Prostate gland (tissue), 2 donors: Measurements from ENCODE around the gene RBM19. TPM values are rescaled to one million over a fixed set of nuclear protein-coding genes. Genes with fewer than 3 reads are reported as not detected.

Experiments used
- DNase-seq: peaks from one replicate; pipeline ENCODE4 v3.0.0-alpha.2; 2019; ENCODE audit warnings: low spot score
- H3K27ac ChIP-seq, 2 donors: fragments of 200-600 bp; sonication (generic); 2 replicates each; pipeline ENCODE4 v1.5.1; 2017 to 2019
- H3K27me3 ChIP-seq: fragments of 200-600 bp; sonication (generic); replicated peaks from 2 replicates; pipeline ENCODE4 v1.5.1; 2019; ENCODE audit not compliant: insufficient read depth
- H3K36me3 ChIP-seq, 2 donors: fragments of 200-600 bp; sonication (generic); 1 replicate in 1 of 2; 2 replicates in 1 of 2; pipeline versions ENCODE4 v1.5.1 to v1.8.1; 2017 to 2019
- H3K4me1 ChIP-seq: fragments of 200-600 bp; sonication (generic); replicated peaks from 2 replicates; pipeline ENCODE4 v1.5.1; 2019
- H3K4me3 ChIP-seq, 2 donors: fragments of 200-600 bp; sonication (generic); 2 replicates each; pipeline ENCODE4 v1.5.1; 2017 to 2019
- H3K9me3 ChIP-seq: fragments of 200-600 bp; sonication (generic); 2 replicates; pipeline ENCODE4 v1.5.1; 2017
- POLR2A ChIP-seq: fragments of 450-650 bp; IDR thresholded peaks from one replicate; pipeline ENCODE4 v1.6.1; 2016; ENCODE audit warnings: antibody characterized with exemption, mild to moderate bottlenecking
- POLR2AphosphoS5 ChIP-seq: sonication (generic); formaldehyde crosslinking; IDR thresholded peaks from one replicate; pipeline ENCODE4 v1.6.1; 2017; ENCODE audit warnings: antibody characterized with exemption
- WGBS: methylation state at CpG from one replicate; pipeline ENCODE4 v1.1.5; 2018; 5-methylcytosine and 5-hydroxymethylcytosine counted together
- intact Hi-C: fragments of 100-400 bp; cut with DNase I; formaldehyde crosslinking; loops from one replicate; pipeline ENCODE4 v1.14.2; 2022
- total RNA-seq, 2 donors: library from RNA; depleted of rRNA; stranded (reverse); fragments of >200 nt; gene quantifications; one replicate each; pipeline ENCODE4 v1.1.0, GENCODE V29; 2016
- TF ChIP-seq, protein P1 (sequence below), 4 experiments: fragments of 200-600 bp in 2 of 4; fragments of 450-650 bp in 2 of 4; sonication (generic) in 2 of 4; IDR thresholded peaks; 1 replicate in 3 of 4; 2 replicates in 1 of 4; pipeline ENCODE4 v1.5.1; 2016 to 2019; ENCODE audit warnings: antibody characterized with exemption in 4 of 4, mild to moderate bottlenecking in 2 of 4, moderate library complexity in 2 of 4

Gene RBM19
- total RNA-seq, 2 donors from 2014 or later: 27.2 to 49.9 TPM

DNA sequence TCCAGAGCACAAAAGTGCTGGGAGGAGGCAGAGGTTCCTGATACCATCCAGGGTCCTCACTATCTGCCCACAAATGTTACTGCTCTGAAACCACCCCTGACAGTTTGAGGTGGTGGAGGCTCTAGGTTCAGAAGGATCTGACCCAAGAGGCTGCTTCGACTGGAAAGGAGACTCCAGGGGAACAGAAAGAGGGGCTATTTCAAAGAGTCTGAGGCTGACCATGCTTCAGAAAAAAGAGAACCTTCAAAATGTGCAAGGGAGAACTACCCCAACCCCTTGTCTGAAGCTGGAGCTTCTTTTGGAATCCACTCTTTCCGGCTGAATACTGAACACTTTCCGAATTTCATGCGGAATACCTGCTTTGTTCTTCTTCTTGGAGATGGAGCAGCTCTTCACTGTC is 41.8 kb downstream of the RBM19 start:
- Histone ChIP-seq H3K4me3 (no peak overlapping the region), H3K4me1 (no peaks in the 10 kb centered on the region)
- WGBS: 81% methylated on average over 4 of the region's 4 CpGs

DNA sequence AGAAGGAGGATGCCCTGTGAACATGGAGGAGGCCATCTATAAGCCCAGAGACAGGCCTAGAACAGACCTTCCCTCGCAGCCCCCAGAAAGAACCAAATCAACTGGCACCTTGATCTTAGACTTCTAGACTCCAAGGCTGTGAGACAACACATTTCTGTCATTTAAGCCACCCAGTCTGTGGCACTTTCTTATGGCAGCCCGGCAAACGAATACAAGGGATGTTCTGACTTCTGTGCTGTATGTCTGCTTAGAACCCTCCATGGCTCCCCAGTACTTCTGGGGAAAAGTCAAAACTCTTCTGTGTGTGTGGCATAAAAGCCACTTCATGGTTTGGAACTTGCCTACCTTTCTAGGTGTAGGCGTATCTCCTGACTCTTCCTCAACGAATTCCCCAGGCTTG is 42.9 kb downstream of the RBM19 start:
- TF ChIP-seq, protein P1, sequence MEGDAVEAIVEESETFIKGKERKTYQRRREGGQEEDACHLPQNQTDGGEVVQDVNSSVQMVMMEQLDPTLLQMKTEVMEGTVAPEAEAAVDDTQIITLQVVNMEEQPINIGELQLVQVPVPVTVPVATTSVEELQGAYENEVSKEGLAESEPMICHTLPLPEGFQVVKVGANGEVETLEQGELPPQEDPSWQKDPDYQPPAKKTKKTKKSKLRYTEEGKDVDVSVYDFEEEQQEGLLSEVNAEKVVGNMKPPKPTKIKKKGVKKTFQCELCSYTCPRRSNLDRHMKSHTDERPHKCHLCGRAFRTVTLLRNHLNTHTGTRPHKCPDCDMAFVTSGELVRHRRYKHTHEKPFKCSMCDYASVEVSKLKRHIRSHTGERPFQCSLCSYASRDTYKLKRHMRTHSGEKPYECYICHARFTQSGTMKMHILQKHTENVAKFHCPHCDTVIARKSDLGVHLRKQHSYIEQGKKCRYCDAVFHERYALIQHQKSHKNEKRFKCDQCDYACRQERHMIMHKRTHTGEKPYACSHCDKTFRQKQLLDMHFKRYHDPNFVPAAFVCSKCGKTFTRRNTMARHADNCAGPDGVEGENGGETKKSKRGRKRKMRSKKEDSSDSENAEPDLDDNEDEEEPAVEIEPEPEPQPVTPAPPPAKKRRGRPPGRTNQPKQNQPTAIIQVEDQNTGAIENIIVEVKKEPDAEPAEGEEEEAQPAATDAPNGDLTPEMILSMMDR (IDR thresholded peaks at IDR 0.05): no peak
- TF ChIP-seq POLR2AphosphoS5: no peak
- TF ChIP-seq POLR2A: no peak

More for the DNA sequence above, 41.8 kb downstream of the RBM19 start:
- TF ChIP-seq POLR2AphosphoS5: no peak
- no peak for TF ChIP-seq POLR2A
- TF ChIP-seq, protein P1 (IDR thresholded peaks at IDR 0.05): no peak
- no peak for DNase-seq
- intact Hi-C loops: no loop called here
- Histone ChIP-seq H3K27me3 (no peaks in the 10 kb centered on the region), H3K27ac (no peak overlapping the region), H3K9me3 (no peaks in the 10 kb centered on the region), H3K36me3 (peaks cover 0 to 14% of the 10 kb centered on the region in 2 donors)

GRCh38 chr12:113921430-113921829 is 44.7 kb downstream of the RBM19 start:
- no peak for DNase-seq
- intact Hi-C loops: no loop called here
- Histone ChIP-seq H3K36me3 (peaks cover 0 to 14% of the 10 kb centered on the region in 2 donors), H3K9me3 (no peaks in the 10 kb centered on the region), H3K4me1 (no peaks in the 10 kb centered on the region), H3K27me3 (no peaks in the 10 kb centered on the region), H3K27ac (no peak overlapping the region), H3K4me3 (no peak overlapping the region)
- TF ChIP-seq POLR2A (no peak), POLR2AphosphoS5 (no peak)
- TF ChIP-seq, protein P1 (IDR thresholded peaks at IDR 0.05): no peak
- 72% methylated on average over 3 of the region's 3 CpGs for WGBS

More for the DNA sequence above, 42.9 kb downstream of the RBM19 start:
- no peak overlapping the region for H3K4me3 ChIP-seq
- H3K9me3 ChIP-seq: no peaks in the 10 kb centered on the region
- H3K27ac ChIP-seq: no peak overlapping the region
- 94% methylated on average over 5 of the region's 5 CpGs for WGBS
- peaks cover 0 to 14% of the 10 kb centered on the region in 2 donors for H3K36me3 ChIP-seq
- intact Hi-C loops: no loop called here
- no peaks in the 10 kb centered on the region for H3K4me1 ChIP-seq
- DNase-seq: no peak
- H3K27me3 ChIP-seq: no peaks in the 10 kb centered on the region

GRCh38 chr12:113919791-113920190 is 46.3 kb downstream of the RBM19 start:
- 93% methylated on average over 5 of the region's 5 CpGs for WGBS
- TF ChIP-seq POLR2AphosphoS5 (no peak), POLR2A (no peak)
- TF ChIP-seq, protein P1 (IDR thresholded peaks at IDR 0.05): no peak
- Histone ChIP-seq H3K4me3 (no peak overlapping the region), H3K36me3 (peaks cover 3 to 10% of the 10 kb centered on the region in 2 donors), H3K27ac (no peak overlapping the region), H3K4me1 (no peaks in the 10 kb centered on the region), H3K9me3 (no peaks in the 10 kb centered on the region), H3K27me3 (no peaks in the 10 kb centered on the region)
- DNase-seq: no peak
- intact Hi-C loops: no loop called here

DNA sequence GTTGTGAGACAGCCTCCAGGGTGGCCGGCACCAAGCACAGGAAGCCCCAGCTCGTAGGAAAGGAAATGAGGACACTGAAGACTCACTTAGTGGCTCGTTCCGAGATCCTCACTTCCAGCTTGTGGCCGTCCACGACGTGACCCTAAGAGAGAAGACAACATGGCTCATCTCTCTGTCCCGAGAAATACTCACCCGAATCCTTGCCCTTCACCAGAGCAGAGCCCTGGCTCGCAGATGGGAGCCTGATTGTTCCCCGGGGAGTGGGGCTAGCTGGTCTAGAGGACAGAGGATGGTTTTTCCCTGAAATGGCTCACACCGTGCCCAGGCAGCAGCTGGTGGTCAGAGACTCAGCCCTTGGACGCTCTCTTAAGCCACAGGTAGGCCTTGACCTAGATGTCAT is 47.8 kb downstream of the RBM19 start:
- no peak overlapping the region for H3K4me3 ChIP-seq
- no peaks in the 10 kb centered on the region for H3K27me3 ChIP-seq
- no peak for DNase-seq
- intact Hi-C loops: no loop called here
- H3K9me3 ChIP-seq: no peaks in the 10 kb centered on the region
- no peaks in the 10 kb centered on the region for H3K4me1 ChIP-seq
- no peak for TF ChIP-seq POLR2AphosphoS5
- TF ChIP-seq, protein P1 (IDR thresholded peaks at IDR 0.05): no peak
- peaks cover 3% of the 10 kb centered on the region in 2 donors for H3K36me3 ChIP-seq
- H3K27ac ChIP-seq: no peak overlapping the region
- WGBS: 95% methylated on average over 13 of the region's 13 CpGs
